ENCODE results near the gene SETD5.

The SETD5 gene

GRCh38 chr3:9412293-9412692 lies 14.9 kb downstream of the SETD5 start:
- no peak for DNase-seq

GRCh38 chr3:9414826-9415225 lies 17.4 kb downstream of the SETD5 start:
- DNase-seq: no peak

DNA sequence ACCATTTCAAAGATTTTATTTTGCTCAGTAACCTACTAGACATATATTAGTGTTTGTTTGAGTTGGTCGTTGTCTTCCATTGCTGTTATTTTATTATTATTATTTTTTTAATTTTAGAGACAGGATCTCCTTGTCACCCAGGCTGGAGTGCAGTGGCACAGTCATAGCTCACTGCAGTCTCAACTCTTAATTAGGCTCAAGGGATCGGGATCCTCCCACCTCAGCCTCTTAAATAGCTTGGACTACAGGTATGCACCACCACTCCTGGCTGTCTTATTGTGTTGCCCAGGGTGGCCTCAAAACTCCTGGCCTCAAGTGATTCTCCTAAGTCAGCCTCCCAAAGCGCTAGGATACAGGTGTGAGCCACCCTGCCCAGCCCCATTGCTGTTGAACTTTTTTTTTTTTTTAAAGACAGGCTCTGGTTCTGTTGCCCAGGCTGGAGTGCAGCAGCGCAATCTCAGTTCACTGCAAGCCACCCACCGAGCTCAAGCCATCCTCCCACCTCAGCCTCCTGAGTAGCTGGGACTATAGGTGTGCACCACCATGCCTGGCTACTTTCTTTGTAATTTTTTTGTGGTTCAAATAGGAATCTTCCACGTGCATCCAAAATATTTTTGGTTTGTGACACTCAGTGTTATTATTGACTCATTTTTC lies 18.2 kb downstream of the SETD5 start:
- no peak for DNase-seq

- DNase-seq: no peak
Observed at GRCh38 chr3:9416139-9416780, 18.8 kb downstream of the SETD5 start.

DNA sequence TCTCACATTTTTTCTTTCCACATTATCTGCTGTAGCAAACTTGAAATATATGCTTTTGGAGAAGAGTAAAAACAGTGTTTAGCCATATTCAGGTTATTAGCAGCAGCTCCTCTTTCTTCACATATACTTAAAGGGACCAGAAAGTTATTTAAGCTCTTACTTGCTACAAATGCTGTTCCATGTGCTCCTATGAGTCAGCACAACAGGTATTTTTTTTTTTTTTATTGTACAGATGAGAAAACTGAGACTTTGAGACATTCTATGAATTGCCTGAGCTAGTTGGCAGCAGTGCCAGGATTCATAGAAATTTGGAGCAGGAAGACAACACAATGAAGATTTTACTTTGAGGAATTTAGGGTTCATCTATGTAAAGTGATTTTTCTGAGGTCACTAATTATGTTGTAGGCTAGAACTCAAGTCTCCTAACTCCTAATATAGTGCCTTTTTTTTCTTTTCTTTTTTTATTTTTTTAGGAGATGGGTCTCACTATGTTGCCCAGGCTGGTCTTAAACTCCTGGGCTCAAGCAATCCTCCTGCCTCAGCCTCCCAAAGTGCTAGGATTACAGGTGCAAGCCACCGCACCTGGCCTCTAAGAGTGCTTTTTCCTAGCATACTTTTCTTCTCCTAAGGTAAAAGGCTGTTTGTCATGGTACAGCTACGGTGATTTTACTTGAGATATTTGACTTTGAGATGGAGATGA lies 23.6 kb downstream of the SETD5 start:
- DNase-seq: no peak

DNA sequence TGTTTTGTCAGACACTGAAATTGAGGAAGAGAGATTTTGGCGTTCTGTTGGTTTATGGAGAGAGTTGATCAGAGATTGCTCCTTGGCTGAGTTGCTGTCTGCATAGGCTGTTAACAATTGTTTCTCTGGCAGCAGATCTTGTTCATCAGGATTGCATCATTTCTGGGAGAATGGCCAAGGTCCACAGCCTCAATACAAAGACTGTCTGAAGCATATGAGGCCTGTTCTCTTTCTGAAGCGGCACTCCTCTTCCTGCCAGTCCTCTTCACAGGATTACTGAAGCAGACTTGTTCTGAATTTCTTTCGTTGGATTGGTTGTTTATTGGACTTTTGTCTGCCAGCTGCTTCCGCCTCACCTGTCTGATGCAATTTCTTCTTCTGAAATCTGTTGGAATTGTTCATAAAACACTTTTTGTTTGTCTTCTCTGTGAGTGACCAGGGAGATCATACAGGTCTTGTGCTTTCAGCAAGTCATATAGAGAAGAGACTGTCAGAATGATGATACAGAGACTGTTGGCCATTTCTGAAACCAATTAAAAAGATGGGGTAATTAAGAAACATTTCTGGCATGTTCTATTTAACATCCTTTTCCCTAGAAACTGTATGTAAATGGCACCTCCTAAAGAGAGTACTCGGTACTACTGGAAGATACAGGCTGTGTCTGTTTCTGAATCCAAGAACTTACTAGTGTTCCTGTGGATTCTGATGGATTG lies 25.5 kb downstream of the SETD5 start:
- peak; percentile 72 for DNase-seq

DNA sequence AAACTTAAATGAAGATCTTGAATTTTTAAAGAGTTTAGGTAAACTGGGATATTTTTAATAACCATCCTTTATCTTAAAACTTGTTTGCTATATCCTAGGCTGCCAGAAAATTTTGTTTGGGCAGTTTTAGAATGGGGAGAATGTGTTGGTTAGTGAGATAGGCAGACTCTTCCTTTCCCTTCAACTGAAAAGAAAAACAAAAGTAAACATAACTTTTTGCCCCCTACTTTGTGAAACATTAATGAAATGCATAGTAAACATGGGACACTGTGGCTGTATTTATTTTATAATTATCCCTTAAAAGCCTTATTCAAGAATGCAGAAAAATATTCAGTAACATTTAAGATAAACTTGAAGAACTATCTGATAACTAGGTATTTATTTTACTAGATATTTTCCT lies 31.0 kb downstream of the SETD5 start:
- no peak for DNase-seq

GRCh38 chr3:9430733-9431132 lies 33.3 kb downstream of the SETD5 start:
- DNase-seq: no peak

GRCh38 chr3:9433627-9434521 lies 36.5 kb downstream of the SETD5 start:
- no peak for DNase-seq

- DNase-seq: no peak
Observed at GRCh38 chr3:9435316-9435715, 37.9 kb downstream of the SETD5 start.

GRCh38 chr3:9439331-9439730 lies 41.9 kb downstream of the SETD5 start:
- DNase-seq: no peak

- DNase-seq: no peak
Observed at GRCh38 chr3:9441501-9442221, 44.2 kb downstream of the SETD5 start.

DNA sequence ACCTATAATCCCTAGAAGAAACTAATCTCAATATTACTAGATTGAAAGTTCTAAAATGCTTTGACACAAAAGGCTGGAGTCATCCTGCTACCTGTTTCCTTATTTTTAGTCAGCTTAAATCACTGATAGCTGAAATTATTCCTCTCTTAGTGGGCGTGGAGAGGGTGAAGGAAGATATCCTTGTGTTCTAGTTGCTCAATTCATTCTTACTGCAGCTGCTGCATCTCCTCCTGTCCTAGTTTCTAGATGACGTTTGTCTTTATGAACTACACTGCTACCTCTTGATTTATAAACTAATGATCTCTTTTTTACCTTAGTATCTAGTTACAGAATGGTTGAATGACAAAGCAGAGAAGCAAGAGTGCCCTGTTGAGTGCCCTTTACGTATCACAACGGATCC lies 50.7 kb downstream of the SETD5 start:
- DNase-seq: no peak

GRCh38 chr3:9448643-9449042 lies 51.2 kb downstream of the SETD5 start:
- DNase-seq: no peak

GRCh38 chr3:9450126-9450525 lies 52.7 kb downstream of the SETD5 start:
- DNase-seq: no peak

- DNase-seq: no peak
Observed at GRCh38 chr3:9450991-9451390, 53.6 kb downstream of the SETD5 start.

DNA sequence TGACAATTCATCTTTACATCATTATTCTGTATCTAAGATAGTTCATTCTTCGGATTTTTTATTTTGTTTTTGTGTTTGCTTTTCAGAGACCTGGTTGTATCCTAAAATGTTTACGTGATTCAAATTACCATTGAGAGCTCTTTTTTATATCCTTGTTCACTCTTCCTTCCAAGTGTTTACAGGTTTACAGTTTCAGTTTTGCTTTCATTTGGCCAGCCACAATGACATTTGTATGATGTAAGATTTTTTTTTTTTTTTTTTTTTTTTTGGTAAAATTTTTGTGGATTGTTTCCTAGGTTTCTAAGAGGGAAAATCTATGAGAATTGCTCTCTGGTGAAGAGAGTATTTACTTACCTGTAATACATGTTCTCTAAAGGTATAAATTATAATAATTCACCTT lies 55.0 kb downstream of the SETD5 start:
- DNase-seq: peak; percentile 46

GRCh38 chr3:9455596-9456131 lies 58.2 kb downstream of the SETD5 start:
- DNase-seq: no peak

DNA sequence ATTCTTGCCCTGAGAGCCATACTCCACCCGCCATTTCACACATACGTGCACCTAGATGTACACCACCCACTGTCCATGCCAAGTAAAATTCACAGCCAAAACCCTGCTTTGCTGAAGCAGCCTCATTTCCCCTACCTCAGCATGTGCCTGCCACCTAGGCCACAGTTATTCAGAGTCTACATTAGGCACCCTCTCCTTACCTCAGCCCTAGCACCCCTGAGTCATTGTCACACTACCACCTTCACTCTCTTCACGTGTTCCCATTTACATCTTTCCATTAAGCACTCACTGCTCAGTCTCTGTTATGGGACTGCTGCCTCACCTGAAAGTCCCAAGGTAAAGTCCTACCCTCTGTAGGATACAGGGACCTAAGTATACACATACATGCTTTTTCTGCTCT lies 70.0 kb downstream of the SETD5 start:
- DNase-seq: no peak

GRCh38 chr3:9468460-9468859 lies 71.0 kb downstream of the SETD5 start:
- no peak for DNase-seq

DNA sequence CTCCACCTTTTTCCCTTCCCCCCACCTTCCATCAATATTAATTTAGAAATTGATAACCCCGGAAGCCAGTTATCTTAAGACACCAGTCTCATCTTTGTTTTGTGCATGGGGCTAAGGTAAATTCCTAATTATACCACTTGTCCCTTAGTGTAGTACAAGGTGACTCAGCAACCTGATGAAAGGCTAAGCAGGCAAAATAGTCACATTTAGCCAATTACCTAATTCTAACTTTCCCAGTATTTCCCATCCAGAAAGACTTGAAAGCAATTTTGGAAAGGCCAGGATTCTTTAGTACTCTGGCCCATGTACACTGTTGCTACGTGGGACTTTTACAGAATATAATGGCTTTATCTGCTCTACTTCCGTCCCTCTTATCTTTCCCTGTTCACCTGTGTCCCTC lies 72.6 kb downstream of the SETD5 start:
- no peak for DNase-seq
